ENCODE results near the gene ZDHHC12.

GRCh38 chr9:128719919-128720605 is 3.9 kb downstream of the ZDHHC12 start:
- TF ChIP-seq CTCF (conservative IDR thresholded peaks at IDR 0.05; ENCODE audit: low read length) (no peak), EZH2phosphoT487 (IDR thresholded peaks at IDR 0.05; ENCODE audit: borderline replicate concordance, low read depth, low read length) (no peak)
